DMS53 treated with DMSO at 0.1 percent for 48 hours (cell line): ENCODE measurements around the gene TMEM184B.

Source experiments
- DNase-seq: peaks from one replicate; lab custom pipeline; 2025; ENCODE audit not compliant: unreplicated experiment; lab: John Stamatoyannopoulos, UW

TMEM184B gene

GRCh38 chr22:38308791-38309498 lies 36.1 kb upstream of the TMEM184B start:
- no peak for DNase-seq

GRCh38 chr22:38305471-38306448 lies 33.0 kb upstream of the TMEM184B start:
- DNase-seq: no peak

- no peak for DNase-seq
Observed at GRCh38 chr22:38304526-38304925, 31.7 kb upstream of the TMEM184B start.

GRCh38 chr22:38303974-38304373 lies 31.2 kb upstream of the TMEM184B start:
- no peak for DNase-seq

GRCh38 chr22:38302906-38303305 lies 30.1 kb upstream of the TMEM184B start:
- DNase-seq: no peak

GRCh38 chr22:38300946-38301345 lies 28.1 kb upstream of the TMEM184B start:
- DNase-seq: no peak

GRCh38 chr22:38300197-38300945 lies 27.6 kb upstream of the TMEM184B start:
- DNase-seq: no peak

- no peak for DNase-seq
Observed at GRCh38 chr22:38299770-38300102, 26.9 kb upstream of the TMEM184B start.

- DNase-seq: no peak
Observed at GRCh38 chr22:38298312-38299005, 25.6 kb upstream of the TMEM184B start.

GRCh38 chr22:38296372-38296771 lies 23.6 kb upstream of the TMEM184B start:
- no peak for DNase-seq

GRCh38 chr22:38295863-38296262 lies 23.1 kb upstream of the TMEM184B start:
- no peak for DNase-seq

- DNase-seq: no peak
Observed at GRCh38 chr22:38295339-38295738, 22.5 kb upstream of the TMEM184B start.

- no peak for DNase-seq
Observed at GRCh38 chr22:38294193-38294592, 21.4 kb upstream of the TMEM184B start.

- no peak for DNase-seq
Observed at GRCh38 chr22:38292694-38293093, 19.9 kb upstream of the TMEM184B start.

GRCh38 chr22:38291201-38291777 lies 18.5 kb upstream of the TMEM184B start:
- no peak for DNase-seq

GRCh38 chr22:38290347-38290746 lies 17.5 kb upstream of the TMEM184B start:
- DNase-seq: no peak

GRCh38 chr22:38289583-38290082 lies 16.8 kb upstream of the TMEM184B start:
- no peak for DNase-seq

GRCh38 chr22:38286915-38287669 lies 14.3 kb upstream of the TMEM184B start:
- DNase-seq: no peak

- no peak for DNase-seq
Observed at GRCh38 chr22:38285018-38285417, 12.2 kb upstream of the TMEM184B start.

GRCh38 chr22:38284042-38284402 lies 11.2 kb upstream of the TMEM184B start:
- no peak for DNase-seq
